ENCODE results near the gene CYP3A4. TPM values are rescaled to one million over a fixed set of nuclear protein-coding genes. Genes with fewer than 3 reads are reported as not detected.

The CYP3A4 gene
- total RNA-seq (not detected), polyA plus RNA-seq (not detected)

- DNase-seq, result no peak
- no peak within 1 kb of the TSS for H3K4me3 Mint-ChIP-seq
- no peaks in the 10 kb centered on the region for H3K4me1 ChIP-seq (ENCODE audit: insufficient read depth, low read length)
- ChIA-PET CTCF (ENCODE audit: partially characterized antibody) (no interaction called here), POLR2A (ENCODE audit: partially characterized antibody) (no interaction called here)
- H3K4me3 ChIP-seq (ENCODE audit: low read length in 2 of 2), result no peak within 1 kb of the TSS
- H3K27ac Mint-ChIP-seq, result peak within 1 kb of the TSS in 1 of 7 donors; percentile 66
- H3K36me3 ChIP-seq (ENCODE audit: insufficient read depth, low read length), result no peaks in the 10 kb centered on the region
- H3K36me3 Mint-ChIP-seq, result no peaks in the 10 kb centered on the region
- H3K9me3 Mint-ChIP-seq, result peaks cover 0 to 3% (median 0%) of the 10 kb centered on the region in 8 donors
- no peaks in the 10 kb centered on the region for H3K27me3 ChIP-seq (ENCODE audit: insufficient read depth, low read length)
- H3K27ac ChIP-seq (ENCODE audit: low read depth, low read length), result no peak within 1 kb of the TSS
- intact Hi-C loops (cut with micrococcal nuclease), result no loop called here
- H3K27me3 Mint-ChIP-seq, result peaks cover 2 to 18% of the 10 kb centered on the region in 2 donors
- H3K4me1 Mint-ChIP-seq, result peaks cover 0 to 1% (median 0%) of the 10 kb centered on the region in 4 donors
- H3K9me3 ChIP-seq (ENCODE audit: control insufficient read depth in 1 of 2, low read length in 2 of 2), result no peaks in the 10 kb centered on the region
Measured at GRCh38 chr7:99784007-99784406, at the start of gene CYP3A4. TSS of gene CYP3A4 (minus strand) at chr7:99784184. CDS start at chr7:99784081, 103 bp downstream.

GRCh38 chr7:99833289-99833877, 49.4 kb upstream of the CYP3A4 start:
- Histone ChIP-seq H3K4me3 (ENCODE audit: low read length in 2 of 2) (no peak overlapping the region), H3K27me3 (ENCODE audit: insufficient read depth, low read length) (no peaks in the 10 kb centered on the region), H3K9me3 (ENCODE audit: control insufficient read depth in 1 of 2, low read length in 2 of 2) (no peaks in the 10 kb centered on the region), H3K27ac (ENCODE audit: low read depth, low read length) (no peak overlapping the region), H3K4me1 (ENCODE audit: insufficient read depth, low read length) (no peaks in the 10 kb centered on the region), H3K36me3 (ENCODE audit: insufficient read depth, low read length) (no peaks in the 10 kb centered on the region)
- Mint-ChIP-seq H3K27ac (no peak overlapping the region), H3K27me3 (peaks cover 5 to 6% of the 10 kb centered on the region in 2 donors), H3K36me3 (no peaks in the 10 kb centered on the region), H3K4me1 (peaks cover 0 to 1% (median 0%) of the 10 kb centered on the region in 4 donors), H3K4me3 (no peak overlapping the region), H3K9me3 (no peaks in the 10 kb centered on the region)
- ChIA-PET CTCF (ENCODE audit: partially characterized antibody) (no interaction called here), POLR2A (ENCODE audit: partially characterized antibody) (no interaction called here)
- intact Hi-C loops (cut with micrococcal nuclease), result no loop called here
- no peak for DNase-seq

DNA sequence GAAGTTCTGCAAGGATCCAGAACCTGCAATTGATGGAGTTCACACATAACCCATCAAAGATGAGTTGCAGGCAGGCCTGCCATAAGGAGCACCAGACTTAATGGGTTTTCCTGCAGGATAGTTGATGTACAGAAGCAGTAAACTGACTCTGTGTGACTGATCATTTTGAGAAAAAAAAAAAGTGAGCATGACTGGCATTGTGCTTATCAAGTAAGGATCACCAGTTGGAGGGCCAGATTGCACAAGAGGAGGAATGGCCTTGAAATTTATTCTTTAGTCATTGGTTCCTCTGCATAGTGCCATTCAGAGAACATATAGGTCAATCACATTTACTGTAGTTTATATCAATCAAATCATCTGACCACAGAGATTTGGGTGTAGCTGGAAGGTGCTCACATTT, 47.6 kb upstream of the CYP3A4 start:
- no peaks in the 10 kb centered on the region for H3K27me3 ChIP-seq (ENCODE audit: insufficient read depth, low read length)
- no peaks in the 10 kb centered on the region for H3K36me3 Mint-ChIP-seq
- H3K9me3 ChIP-seq (ENCODE audit: control insufficient read depth in 1 of 2, low read length in 2 of 2), result no peaks in the 10 kb centered on the region
- H3K9me3 Mint-ChIP-seq, result no peaks in the 10 kb centered on the region
- H3K36me3 ChIP-seq (ENCODE audit: insufficient read depth, low read length), result no peaks in the 10 kb centered on the region
- no peaks in the 10 kb centered on the region for H3K4me1 ChIP-seq (ENCODE audit: insufficient read depth, low read length)
- no peak overlapping the region for H3K4me3 Mint-ChIP-seq
- no peaks in the 10 kb centered on the region for H3K4me1 Mint-ChIP-seq
- no peak for DNase-seq
- intact Hi-C loops (cut with micrococcal nuclease), result no loop called here
- no peak overlapping the region for H3K27ac Mint-ChIP-seq
- no peak overlapping the region for H3K27ac ChIP-seq (ENCODE audit: low read depth, low read length)
- H3K27me3 Mint-ChIP-seq, result peaks cover 6 to 9% of the 10 kb centered on the region in 2 donors
- POLR2A ChIA-PET (ENCODE audit: partially characterized antibody), result no interaction called here
- H3K4me3 ChIP-seq (ENCODE audit: low read length in 2 of 2), result no peak overlapping the region
- CTCF ChIA-PET (ENCODE audit: partially characterized antibody), result interaction anchor here (0.5 kb wide), 1 partner anchor 302 kb away, joined by 3 read pairs; no protein-coding TSS in a partner anchor

DNA sequence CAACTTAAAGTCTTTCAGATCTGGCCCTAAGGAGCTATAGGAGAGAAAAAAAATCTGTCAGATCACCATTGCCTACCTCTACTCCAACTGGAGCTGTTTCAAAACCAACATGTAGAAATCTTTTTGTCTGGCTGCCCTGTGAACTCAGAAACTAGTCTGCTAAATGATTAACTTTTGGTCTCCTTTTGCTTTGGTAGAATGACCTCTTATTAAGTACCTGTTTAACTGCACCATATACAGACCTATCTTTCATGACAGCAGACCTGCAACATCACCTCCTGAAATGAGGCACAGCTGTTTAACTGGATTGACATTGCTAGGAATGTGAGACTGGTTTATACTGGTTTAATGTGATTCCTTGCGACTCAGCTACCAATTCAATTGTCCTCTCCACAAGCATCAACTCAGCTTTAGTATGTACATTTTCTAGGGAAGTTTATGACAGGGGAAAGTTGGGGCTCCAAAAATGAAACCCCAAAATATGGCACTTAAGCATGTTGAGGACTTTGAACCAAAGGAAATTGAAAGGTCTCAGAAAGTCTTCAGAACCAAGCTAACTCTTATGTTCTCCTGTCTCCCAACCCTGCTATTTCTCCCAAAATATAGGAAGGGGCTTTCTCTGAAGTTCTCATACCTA, 45.7 kb upstream of the CYP3A4 start:
- H3K9me3 ChIP-seq (ENCODE audit: control insufficient read depth in 1 of 2, low read length in 2 of 2), result no peaks in the 10 kb centered on the region
- no peak overlapping the region for H3K27ac Mint-ChIP-seq
- no peak overlapping the region for H3K4me3 ChIP-seq (ENCODE audit: low read length in 2 of 2)
- DNase-seq, result no peak
- intact Hi-C loops (cut with micrococcal nuclease), result no loop called here
- peaks cover 7 to 9% of the 10 kb centered on the region in 2 donors for H3K27me3 Mint-ChIP-seq
- ChIA-PET POLR2A (ENCODE audit: partially characterized antibody) (no interaction called here), CTCF (ENCODE audit: partially characterized antibody) (no interaction called here)
- no peaks in the 10 kb centered on the region for H3K36me3 ChIP-seq (ENCODE audit: insufficient read depth, low read length)
- H3K27me3 ChIP-seq (ENCODE audit: insufficient read depth, low read length), result no peaks in the 10 kb centered on the region
- H3K4me1 Mint-ChIP-seq, result no peaks in the 10 kb centered on the region
- H3K4me1 ChIP-seq (ENCODE audit: insufficient read depth, low read length), result no peaks in the 10 kb centered on the region
- H3K36me3 Mint-ChIP-seq, result no peaks in the 10 kb centered on the region
- no peaks in the 10 kb centered on the region for H3K9me3 Mint-ChIP-seq
- no peak overlapping the region for H3K27ac ChIP-seq (ENCODE audit: low read depth, low read length)
- no peak overlapping the region for H3K4me3 Mint-ChIP-seq

DNA sequence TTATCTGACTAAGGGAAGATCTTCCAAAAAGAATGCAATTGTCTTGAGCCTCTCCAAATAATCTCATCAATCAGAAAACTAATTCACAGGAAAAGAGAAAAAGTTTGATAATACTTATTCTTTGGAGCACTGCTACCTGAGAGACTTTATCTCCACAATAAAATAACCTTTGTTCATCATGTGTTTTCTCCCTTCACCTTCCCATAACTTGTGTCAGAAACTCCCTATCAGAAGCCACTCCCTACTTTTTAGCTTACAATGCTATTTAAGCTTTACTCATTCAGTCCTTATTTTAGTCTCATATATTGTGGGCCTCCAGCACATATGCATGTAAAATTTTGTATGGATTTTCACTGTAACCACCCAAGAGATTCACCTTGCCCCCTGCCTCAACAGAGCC, 44.8 kb upstream of the CYP3A4 start:
- DNase-seq, result no peak
- CTCF ChIA-PET (ENCODE audit: partially characterized antibody), result no interaction called here

DNA sequence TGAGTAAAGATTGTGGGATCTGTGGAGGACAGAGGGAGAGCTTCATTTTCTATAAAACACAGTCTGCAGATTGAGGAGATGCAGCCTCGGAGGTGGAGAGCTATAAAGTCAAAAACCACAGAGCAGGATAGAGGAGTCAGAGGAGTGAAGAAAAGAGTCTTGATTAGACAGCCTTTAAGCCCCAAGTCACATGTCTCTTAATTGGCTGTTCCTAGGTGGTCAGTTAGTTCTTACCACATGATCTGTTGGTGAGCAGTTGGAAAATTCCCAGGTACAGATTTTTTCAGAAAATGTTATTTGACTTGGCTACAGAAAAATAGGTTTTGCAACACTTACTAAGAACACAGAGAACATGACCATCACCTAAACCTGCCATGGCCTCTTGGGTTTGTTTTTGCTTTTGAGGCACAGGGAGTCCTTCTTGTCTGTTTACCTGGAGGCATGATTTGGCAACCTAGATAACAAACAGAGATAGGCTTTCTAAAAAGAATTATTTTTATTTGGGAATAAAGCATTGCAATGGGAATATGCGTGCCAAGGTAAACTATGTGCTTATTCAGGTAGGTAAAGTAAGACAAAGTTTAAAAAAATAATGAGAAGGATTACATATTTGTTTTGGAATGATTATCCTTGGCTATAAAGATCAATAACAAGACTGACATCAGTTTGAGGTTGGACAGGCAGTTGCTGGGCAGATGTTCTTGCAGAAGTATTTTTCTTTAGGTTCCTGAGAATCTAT, 43.2 kb upstream of the CYP3A4 start:
- Histone ChIP-seq H3K36me3 (ENCODE audit: insufficient read depth, low read length) (no peaks in the 10 kb centered on the region), H3K4me3 (ENCODE audit: low read length in 2 of 2) (no peak overlapping the region), H3K27ac (ENCODE audit: low read depth, low read length) (no peak overlapping the region), H3K4me1 (ENCODE audit: insufficient read depth, low read length) (no peaks in the 10 kb centered on the region), H3K27me3 (ENCODE audit: insufficient read depth, low read length) (no peaks in the 10 kb centered on the region), H3K9me3 (ENCODE audit: control insufficient read depth in 1 of 2, low read length in 2 of 2) (no peaks in the 10 kb centered on the region)
- H3K36me3 Mint-ChIP-seq, result no peaks in the 10 kb centered on the region
- CTCF ChIA-PET (ENCODE audit: partially characterized antibody), result no interaction called here
- H3K4me3 Mint-ChIP-seq, result no peak overlapping the region
- POLR2A ChIA-PET (ENCODE audit: partially characterized antibody), result no interaction called here
- H3K4me1 Mint-ChIP-seq, result no peaks in the 10 kb centered on the region
- H3K27me3 Mint-ChIP-seq, result peaks cover 5 to 9% of the 10 kb centered on the region in 2 donors
- no peak overlapping the region for H3K27ac Mint-ChIP-seq
- DNase-seq, result no peak
- no peaks in the 10 kb centered on the region for H3K9me3 Mint-ChIP-seq
- intact Hi-C loops (cut with micrococcal nuclease), result no loop called here

More for the DNA sequence above, 44.8 kb upstream of the CYP3A4 start:
- H3K4me3 Mint-ChIP-seq, result no peak overlapping the region
- no peaks in the 10 kb centered on the region for H3K9me3 Mint-ChIP-seq
- POLR2A ChIA-PET (ENCODE audit: partially characterized antibody), result no interaction called here
- H3K27me3 Mint-ChIP-seq, result peaks cover 7 to 9% of the 10 kb centered on the region in 2 donors
- no peaks in the 10 kb centered on the region for H3K4me1 ChIP-seq (ENCODE audit: insufficient read depth, low read length)
- no peaks in the 10 kb centered on the region for H3K36me3 Mint-ChIP-seq
- no peaks in the 10 kb centered on the region for H3K36me3 ChIP-seq (ENCODE audit: insufficient read depth, low read length)
- no peaks in the 10 kb centered on the region for H3K9me3 ChIP-seq (ENCODE audit: control insufficient read depth in 1 of 2, low read length in 2 of 2)
- H3K27me3 ChIP-seq (ENCODE audit: insufficient read depth, low read length), result no peaks in the 10 kb centered on the region
- intact Hi-C loops (cut with micrococcal nuclease), result no loop called here
- H3K27ac Mint-ChIP-seq, result no peak overlapping the region
- H3K27ac ChIP-seq (ENCODE audit: low read depth, low read length), result no peak overlapping the region
- H3K4me3 ChIP-seq (ENCODE audit: low read length in 2 of 2), result no peak overlapping the region
- no peaks in the 10 kb centered on the region for H3K4me1 Mint-ChIP-seq

GRCh38 chr7:99825873-99826272, 41.9 kb upstream of the CYP3A4 start:
- Histone ChIP-seq H3K4me3 (ENCODE audit: low read length in 2 of 2) (no peak overlapping the region), H3K4me1 (ENCODE audit: insufficient read depth, low read length) (no peaks in the 10 kb centered on the region), H3K36me3 (ENCODE audit: insufficient read depth, low read length) (no peaks in the 10 kb centered on the region), H3K27ac (ENCODE audit: low read depth, low read length) (no peak overlapping the region), H3K27me3 (ENCODE audit: insufficient read depth, low read length) (no peaks in the 10 kb centered on the region), H3K9me3 (ENCODE audit: control insufficient read depth in 1 of 2, low read length in 2 of 2) (no peaks in the 10 kb centered on the region)
- no peak overlapping the region for H3K4me3 Mint-ChIP-seq
- no peaks in the 10 kb centered on the region for H3K9me3 Mint-ChIP-seq
- H3K27me3 Mint-ChIP-seq, result peaks cover 9 to 10% of the 10 kb centered on the region in 2 donors
- ChIA-PET CTCF (ENCODE audit: partially characterized antibody) (no interaction called here), POLR2A (ENCODE audit: partially characterized antibody) (no interaction called here)
- DNase-seq, result no peak
- no peaks in the 10 kb centered on the region for H3K36me3 Mint-ChIP-seq
- intact Hi-C loops (cut with micrococcal nuclease), result no loop called here
- no peak overlapping the region for H3K27ac Mint-ChIP-seq
- no peaks in the 10 kb centered on the region for H3K4me1 Mint-ChIP-seq

Data from CD4-positive, alpha-beta memory T cell (primary cell).